ENCODE measurements around the gene PHF19.

Gene PHF19

DNA sequence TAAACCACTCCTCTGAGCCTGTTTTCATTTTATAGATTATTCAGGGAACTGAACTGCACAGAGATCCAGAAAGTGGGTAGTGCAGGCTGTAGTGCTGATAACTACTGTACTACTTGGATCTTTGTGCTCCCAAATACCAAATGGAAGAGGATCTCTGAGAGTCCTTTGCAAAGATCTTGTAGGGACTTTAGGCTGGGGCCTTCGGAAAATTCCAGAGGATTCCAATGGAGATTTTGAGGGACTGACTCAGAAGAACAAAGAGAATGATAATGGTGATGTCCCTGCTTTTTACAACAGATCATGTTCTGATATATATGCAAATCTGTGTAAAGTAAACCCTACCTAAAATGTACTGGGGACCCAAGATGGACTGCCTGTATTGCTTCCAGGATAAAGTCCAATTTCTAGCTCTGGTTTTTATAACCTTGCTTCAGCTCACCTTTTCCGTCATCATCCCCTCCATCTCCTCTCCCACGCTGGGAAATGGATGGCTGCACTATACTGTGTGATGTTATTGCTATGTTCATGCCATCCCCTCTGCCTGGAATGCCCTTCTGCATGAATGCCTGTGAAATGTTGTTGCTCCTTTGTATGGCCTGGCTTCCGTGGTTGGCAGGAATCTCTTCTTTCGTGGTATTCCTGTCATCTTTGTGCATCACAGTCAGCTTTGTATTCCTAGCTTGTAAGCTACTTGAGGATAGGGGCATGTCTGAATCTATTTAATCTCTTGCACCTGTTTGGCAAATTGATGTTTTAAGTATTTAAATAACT is 24.6 kb downstream of the PHF19 start:
- DNase-seq, result no peak

DNA sequence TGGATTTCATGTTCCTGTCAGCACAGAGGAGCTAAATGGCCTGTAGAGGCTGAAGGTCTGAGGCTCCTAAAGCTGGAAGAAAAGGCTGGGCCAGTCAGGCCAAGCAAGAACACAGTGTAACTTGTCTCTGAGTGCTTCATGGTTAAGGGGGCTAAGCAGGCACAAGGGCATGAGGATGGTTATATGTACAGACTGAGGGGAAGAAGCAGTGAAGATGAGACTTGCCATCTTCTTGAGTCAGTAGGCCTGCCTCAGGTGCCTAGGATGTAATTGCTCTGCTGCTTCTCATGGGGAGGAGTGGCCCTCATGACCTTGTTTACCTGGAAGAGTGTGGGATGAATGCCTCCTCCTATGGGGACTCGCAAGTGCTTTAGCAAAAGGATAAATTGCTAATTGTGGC is 25.5 kb downstream of the PHF19 start:
- no peak for DNase-seq

DNA sequence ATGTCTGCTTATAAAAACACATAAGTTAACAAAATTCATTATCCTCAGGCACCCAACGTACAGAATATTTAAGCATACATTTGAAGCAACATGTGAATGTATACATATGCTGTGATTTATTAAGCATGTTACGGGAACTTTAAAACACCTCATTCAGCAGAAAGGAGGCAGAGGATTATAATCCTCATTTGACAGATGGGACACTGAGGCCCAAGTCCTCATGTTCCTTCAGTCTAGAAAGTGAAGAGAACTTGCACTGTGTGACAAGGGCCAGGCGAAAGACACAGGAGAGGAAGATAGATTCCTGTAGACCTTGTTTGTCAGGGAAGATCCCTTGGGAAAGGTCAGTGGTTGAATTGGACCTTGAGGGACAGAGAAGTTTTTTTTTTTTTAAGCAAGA is 26.7 kb downstream of the PHF19 start:
- DNase-seq, result no peak

DNA sequence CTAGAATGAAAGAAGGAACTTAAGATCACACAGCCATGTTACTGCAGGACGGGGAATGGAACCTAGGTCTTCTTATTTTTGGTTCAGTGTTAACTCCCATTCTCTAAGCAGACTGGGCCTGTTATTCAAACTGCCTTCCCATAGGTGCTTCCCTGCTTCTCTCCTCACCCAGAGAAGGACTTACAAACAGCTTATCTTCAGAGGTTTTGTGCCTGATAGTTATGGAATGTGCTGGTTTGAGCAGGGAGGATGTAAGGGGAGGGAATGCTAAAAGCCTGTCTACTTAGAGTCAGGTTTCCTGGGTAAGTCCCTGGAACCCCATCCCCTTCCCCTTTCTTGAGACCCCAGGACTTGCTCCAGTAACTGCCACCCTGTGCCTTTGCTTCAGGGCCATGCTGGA is 30.1 kb downstream of the PHF19 start:
- DNase-seq, result no peak

DNA sequence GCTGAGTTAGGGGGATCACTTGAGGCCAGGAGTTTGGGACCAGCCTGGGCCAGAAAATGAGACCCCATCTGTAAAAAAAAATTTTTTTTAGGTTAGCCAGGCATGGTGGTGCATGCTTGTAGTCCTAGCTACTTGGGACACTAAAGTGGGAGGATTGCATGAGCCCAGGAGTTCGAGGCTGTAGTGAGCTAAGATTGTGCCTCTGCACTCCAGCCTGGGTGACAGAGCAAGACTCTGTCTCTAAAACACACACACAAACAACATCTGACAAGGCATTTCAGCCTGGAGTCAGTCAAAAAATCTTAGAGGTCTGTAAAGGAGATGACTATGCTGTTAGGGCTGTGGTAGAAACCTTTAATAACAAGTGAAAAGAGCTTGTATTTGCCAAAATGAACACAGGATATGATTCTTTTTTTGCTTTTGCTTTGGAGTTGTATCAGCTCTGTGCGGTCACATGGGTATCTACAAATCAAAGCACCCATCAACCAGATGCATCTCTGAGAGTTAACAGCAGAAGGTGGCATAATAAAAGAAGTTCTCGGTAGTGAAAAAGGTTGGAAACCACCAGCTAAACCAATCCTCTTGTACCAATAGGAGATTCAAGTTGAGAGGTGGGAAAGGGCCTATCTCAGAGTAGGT is 30.6 kb downstream of the PHF19 start:
- no peak for DNase-seq

DNA sequence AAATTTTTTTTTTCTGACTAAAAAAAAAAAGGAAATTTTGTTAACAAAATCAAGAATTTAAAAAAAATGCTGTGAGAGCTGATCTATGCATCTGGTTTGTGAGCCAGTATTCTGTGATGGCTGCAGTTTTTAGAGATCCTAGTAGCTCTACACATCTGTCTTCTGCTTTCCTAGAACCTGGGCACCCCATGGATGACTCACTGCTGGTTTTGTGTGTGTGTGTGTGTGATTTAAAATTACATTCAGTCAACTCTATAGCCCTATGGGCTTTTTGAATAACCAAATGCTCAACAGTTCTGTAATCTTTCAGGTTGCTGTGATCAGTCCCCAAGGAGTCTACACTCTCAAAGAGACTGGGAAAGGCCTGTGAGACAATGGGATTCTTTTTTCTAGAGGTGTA is 31.7 kb downstream of the PHF19 start:
- no peak for DNase-seq

DNA sequence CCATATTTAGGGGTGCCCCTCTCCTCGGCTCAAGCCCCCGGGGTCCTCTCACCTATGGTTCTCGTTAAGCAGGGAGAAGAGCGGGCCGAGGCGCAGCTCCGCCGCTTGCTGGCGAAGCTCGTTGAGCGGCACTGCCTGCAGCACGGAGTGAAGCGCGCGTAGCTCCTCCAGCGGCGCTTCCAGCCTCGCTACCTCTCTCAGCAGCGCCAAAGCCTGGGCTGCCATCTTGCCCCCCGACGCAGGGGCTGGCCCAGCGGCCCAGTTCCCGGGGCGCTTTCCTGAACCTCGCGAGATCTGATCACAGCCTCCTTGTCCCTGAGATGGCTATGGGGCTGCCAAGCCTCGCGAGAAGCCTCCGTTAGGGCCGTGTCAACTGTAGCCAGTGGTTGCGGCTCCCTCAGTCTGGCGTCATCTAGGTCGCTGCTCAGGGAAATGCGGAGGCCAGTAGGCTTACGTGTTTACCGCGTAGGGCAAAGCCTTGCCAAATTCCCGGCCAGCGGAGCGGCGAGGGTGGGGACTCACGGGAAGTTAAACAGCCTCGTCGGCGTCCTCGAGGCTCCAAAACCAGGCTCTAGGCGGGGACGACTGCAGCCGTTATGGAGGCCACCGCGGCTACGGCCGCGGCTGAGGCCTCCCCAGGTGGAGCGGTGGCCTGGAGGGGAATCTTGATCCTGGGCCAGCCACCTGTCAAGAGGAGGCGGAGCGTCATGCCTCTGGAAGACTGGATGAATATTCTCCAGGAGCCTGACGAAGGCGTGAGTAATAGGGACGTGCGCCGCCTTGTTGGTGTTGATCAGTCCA is 34.1 kb downstream of the PHF19 start, which contains the start of gene PSMD5:
Gene PSMD5 (minus strand): TSS at position 238 of the 801 bp plus-strand sequence. CDS start 13 bp downstream, at position 225.
- peak; percentile 97 to 98 for DNase-seq

DNA sequence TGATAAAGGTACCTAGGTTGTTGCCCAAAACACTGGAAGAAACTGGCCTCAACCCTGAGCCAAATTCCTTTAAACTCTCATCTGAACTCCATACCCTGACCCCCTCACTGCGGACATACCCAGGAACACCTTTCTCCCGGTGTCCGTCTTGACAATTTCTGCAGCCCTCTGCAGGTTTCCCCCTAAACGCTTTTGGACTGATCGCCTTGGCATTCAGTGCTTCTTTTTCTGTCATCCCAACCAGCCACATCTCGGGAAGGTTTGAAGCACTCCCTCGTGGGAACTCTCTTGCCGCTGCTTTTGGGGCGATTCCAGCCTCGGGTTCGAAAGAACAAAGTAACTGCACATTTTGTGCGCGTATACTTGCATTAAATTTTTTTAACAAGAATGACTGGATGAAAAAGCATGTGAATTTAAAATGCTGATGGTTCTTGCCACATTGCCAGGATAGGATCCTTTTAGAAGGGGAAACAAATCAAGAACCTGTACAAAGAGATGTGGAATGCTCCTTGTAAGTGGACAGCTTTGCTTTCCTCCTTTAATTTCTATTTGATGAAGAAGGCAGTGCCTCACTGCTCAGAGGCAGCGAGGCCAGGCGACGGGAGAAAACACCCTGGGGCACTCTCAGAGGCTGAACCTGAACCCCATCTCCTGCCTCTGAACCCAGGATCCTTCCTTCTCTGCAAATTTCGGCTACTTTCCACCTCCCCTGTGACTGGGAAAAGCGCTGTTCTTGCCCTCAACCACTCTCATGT is 34.9 kb downstream of the PHF19 start:
- no peak for DNase-seq

DNA sequence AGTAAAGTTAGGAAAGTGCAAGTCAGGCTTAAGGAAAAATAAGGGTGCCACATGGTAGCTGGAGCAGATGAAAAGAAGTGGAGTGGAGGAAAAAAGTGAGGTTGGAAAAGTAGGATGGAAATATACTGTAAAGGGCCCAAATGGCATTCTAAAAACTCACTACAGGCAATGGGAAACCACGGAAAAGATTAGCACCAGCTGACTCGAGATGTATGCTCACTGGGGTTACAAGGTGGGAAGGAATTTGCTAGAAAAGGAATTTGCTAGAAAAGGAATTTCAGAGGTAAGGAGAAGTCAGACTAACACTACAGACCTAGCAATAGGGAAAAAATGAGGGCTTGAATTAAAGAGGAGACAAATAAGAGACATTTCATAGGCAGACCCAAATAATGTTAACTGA is 37.8 kb downstream of the PHF19 start:
- DNase-seq, result no peak

DNA sequence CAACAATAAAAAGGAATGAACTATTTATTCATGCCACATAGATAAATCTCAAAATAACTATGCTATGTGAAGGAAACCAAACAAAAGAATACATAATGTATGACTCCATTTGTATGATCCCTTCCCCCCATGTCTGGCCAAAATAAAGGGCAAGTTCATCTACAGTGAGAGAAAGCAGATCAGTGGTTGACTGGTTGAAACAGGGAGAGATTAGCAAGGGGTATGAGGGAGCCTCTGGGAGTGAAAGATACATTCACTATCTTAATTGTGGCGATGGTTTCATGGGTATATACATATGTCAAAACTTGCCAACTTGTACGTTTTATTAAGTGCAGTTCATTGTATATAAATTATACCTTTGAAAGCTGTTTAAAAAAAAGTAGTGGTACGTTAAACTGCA is 39.1 kb downstream of the PHF19 start:
- no peak for DNase-seq

DNA sequence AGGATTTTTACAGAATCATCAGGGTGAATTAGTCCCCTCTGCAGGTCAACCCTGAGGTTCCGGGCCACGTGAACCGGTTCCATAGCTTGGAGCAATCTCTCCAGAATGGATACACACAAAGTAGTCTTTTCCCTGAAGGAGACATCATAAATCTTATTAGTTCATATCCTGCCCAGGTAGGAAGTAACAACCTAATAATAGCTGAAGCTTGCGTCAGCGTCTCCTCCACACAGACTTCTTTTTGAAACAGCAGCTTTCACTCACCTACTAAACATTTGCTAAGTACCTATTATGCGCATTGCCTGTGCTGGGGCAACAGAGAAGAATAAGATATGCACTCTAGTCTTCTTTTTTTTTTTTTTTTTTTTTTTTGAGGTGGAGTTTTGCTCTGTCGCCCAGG is 43.7 kb downstream of the PHF19 start:
- DNase-seq, result no peak

DNA sequence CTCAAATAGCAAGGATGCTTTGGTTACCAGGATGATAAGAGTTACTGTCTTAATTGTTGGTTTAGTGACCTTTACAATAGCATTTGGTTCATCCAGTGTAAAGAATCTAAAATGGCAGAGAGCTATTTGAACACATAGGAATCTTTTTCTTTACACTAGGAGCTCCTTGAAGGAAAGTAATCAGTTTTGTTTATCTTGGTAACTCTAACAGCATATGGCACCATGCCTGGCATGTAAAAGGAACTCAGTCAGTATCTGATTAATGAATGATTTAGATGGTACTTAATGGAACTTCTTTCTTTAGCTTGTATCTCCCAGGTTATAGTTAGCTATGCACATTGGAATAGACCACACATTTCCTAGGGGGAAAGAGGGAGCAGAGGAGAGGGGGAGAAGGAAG is 44.2 kb downstream of the PHF19 start:
- DNase-seq, result no peak

DNA sequence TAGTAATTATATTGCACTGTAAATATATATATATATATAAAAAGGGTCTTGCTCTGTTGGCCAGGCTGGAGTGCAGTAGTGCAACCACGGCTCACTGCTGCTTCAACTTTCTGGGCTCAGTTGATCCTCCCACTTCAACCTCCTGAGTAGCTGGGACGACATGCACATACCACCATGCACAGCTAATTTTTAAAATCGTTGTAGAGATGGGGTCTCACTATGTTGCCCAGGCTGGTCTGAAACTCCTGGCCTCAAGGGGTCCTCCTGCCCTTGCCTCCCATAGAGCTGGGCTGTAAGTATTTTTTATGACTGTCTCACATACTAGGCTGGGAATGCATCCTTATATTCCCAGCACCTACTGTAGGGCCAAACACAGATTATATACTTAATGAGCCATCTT is 46.1 kb downstream of the PHF19 start:
- no peak for DNase-seq

DNA sequence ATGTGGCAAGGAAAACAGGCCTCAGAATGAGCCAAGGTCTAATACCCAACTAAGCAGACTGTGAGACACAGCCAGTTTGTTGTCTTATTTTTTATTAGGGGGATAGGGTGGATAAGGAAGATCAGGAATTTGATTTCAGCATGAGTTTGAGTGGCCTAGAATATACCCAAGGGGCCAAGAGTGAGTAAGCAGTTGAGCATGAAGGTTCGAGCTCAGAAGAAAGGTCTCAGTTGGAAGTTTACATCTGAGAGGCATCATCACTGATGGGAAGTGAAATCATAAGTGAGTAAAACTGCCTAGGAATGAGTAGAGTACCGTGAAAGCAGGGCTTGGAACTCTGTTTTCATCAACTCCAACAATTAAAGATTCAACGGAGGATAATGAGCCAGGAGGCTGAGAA is 46.8 kb downstream of the PHF19 start:
- no peak for DNase-seq

DNA sequence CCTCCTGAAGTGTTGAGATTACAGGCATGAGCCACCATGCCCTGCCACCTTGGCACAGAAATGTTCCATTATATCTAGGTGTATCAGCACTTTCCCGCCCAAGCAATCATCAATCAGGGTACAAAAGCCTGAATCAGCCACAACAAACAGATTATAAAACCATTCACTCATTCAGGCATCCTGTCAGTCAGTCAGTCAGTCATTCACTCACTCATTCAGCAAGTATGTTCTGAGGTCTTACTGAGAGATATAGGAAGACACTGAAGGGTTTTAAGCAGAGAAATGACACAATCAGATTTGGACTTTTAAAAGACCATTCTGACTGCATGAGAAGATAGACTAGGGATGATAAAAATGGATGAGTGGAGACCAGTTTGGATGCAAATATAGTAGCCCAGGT is 47.3 kb downstream of the PHF19 start:
- no peak for DNase-seq

DNA sequence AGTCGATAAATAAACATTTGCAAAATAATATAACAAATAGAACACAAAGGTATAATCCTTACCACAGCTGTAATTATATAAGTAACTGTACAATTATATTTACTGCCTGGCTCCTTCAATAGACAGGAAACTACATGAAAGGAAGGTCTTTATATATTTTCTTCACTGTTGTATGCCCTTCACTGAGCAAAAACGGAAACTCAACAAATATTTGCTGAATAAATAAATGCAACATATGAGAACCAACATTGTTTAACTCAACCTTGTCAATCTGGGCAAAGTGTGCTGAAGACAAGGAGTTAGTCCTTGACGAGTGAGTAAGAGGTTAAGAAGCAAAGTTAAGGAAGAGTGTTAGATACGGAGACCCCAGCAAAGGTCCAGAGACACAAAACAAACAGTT is 56.9 kb downstream of the PHF19 start:
- DNase-seq, result no peak

DNA sequence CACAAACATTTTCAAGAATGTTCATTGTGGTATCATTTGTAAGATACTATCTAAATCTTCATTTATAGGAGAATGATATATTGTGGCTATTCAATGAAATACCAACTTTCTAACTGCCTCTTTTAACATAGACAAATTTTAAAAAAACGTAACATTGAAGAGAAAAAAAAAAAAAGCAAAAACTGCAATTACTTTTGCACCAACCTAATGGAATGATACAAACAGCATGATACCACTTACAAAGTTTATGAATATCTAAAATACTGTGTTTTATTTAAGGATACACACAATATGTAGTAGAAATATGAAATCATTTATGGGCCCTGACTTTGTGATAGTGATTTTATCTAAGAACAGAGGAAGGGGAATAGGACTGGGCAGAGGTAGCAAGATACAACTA is 58.4 kb downstream of the PHF19 start:
- DNase-seq, result no peak

DNA sequence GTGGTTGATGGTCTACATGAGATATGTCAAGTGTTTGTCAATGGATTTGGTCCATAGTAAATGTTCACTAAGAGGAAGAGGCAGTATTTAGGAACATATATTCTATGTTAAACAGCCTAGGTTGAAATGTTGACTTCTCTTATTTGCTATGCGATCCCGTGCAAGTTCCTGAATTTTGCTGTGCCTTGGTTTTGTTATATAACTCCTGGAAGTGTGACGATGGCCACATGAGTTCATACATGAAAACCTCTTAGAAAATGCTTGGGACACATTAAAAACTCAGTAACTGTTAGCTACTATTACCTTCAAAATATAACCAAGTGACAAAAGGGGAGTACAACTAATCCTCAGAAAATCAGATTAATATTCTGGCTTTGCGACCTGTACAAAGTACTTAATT is 61.9 kb downstream of the PHF19 start:
- no peak for DNase-seq

DNA sequence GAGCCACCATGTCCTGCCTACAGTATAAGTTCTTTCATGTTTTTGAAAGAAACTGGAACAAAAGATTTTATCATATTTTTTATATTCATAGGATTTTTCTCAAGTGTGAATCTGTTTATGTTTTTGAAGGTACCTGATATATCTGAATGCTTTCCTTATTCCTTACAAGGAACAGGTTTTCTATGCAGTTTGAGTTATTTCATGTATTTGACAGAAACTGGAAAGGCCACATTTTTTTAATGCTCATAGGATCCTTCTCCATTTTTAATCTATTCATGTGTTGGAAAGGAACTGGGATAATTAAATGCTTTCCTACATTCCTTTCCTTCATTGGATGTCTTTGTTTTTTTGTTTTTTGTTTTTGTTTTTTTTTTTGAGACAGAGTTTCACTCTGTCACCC is 68.1 kb downstream of the PHF19 start:
- no peak for DNase-seq

DNA sequence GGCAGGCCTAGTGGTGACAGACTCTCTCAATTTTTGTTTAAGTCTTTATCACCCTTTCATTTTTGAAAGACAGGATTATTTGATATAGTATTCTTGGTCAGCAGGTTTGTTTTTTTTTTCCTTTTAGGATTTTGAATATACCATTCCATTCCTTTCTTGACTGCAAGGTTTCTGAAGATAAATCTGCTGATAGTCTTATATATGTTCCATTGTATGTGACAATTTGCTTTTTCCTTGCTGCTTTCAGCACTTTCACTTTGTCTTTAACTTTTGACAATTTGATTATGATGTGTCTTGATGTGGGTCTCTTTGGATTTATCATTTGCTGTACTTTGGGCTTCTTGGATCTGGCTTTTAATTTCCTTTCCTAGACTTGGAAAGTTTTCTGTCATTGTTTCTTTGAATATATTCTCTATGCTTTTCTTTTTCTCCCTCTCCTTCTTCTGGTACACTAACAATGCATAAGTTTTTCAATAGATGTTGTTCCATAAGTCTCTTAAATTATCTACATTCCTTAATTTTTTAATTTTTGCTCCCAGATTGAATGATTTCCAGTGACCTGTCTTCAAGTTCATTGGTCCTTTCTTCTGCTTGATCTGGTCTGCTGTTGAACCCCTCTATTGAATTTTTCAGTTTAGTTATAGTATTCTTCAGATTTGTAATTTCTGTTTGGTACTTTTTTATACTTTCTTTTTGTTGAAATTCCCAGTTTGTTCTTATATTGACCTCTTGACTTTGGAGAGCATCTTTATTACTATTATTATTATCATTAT is 69.2 kb downstream of the PHF19 start:
- DNase-seq, result no peak

Data from NCI-H1930 (cell line).